Measurements from ENCODE around the gene EID2B. TPM values are rescaled to one million over a fixed set of nuclear protein-coding genes. Genes with fewer than 3 reads are reported as not detected.

The EID2B gene
- total RNA-seq, 1 experiment from 2014 or later: 2.2 TPM

DNA sequence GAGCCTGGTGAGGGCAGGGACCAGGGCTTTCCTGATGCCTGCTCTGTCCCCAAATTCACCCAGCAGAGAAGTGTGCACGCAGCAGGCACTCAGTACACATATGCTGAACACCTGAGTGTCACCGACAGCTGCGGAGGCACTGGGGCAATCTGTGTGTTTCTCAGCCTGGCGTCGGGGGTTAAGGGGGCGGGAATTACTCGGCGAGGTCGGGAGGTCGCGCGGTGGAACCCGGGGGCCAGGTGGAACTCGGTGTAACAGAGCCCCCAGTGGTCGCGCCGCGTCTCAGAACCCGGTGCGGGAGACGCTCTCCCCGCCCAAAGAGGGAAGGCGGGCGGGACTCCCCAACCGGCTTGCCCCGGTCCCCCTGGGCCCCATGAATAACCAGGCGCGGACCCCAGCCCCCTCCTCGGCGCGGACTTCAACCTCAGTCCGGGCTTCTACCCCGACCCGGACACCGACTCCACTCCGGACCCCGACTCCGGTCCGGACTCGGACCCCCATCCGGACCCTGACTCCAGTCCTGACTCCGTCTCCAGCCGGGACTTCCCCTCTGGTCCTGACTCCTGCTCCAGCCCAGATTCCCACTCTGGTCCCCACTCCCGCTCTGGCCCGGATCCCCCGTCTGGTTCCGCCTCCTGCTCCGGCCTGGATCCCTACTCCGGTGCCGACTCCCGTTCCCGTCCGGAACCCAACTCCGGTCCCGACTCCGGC, 17.7 kb downstream of the EID2B start, which contains the start of gene SELENOV:
SELENOV (plus strand) TSS at position 300 of the 711 bp plus-strand sequence; CDS start at position 374, 74 bp downstream.
- peak within 1 kb of the TSS; percentile 88 to 90 for H3K4me3 Mint-ChIP-seq
- H3K9me3 Mint-ChIP-seq: no peaks in the 10 kb centered on the region; a peak in 1 of 5 replicates
- peak; percentile 83 for DNase-seq
- H3K27me3 Mint-ChIP-seq (ENCODE audit: low read depth): peaks cover 51% of the 10 kb centered on the region
- Histone ChIP-seq H4K5ac (ENCODE audit: insufficient read length, low read depth, low read length) (no peak within 1 kb of the TSS), H3K79me2 (ENCODE audit: insufficient read depth, low read length) (no peaks in the 10 kb centered on the region; the same call in 1 of the 2 replicates), H3K18ac (ENCODE audit: insufficient read length, low read depth, low read length) (peak within 1 kb of the TSS; percentile 37), H4K20me1 (ENCODE audit: control insufficient read depth, insufficient read depth, insufficient read length) (no peaks in the 10 kb centered on the region), H2BK120ac (ENCODE audit: low read depth, low read length, poor library complexity, severe bottlenecking) (no peak within 1 kb of the TSS), H3K27ac (ENCODE audit: insufficient read length, low read depth, low read length) (no peak within 1 kb of the TSS), H4K91ac (ENCODE audit: insufficient read length, low read depth, low read length) (no peak within 1 kb of the TSS), H2BK5ac (ENCODE audit: insufficient read length, low read length) (no peak within 1 kb of the TSS), H3K27me3 (ENCODE audit: insufficient read depth, low read length) (no peaks in the 10 kb centered on the region), H2AK5ac (ENCODE audit: insufficient read length, low read length) (no peak within 1 kb of the TSS), H3T11ph (ENCODE audit: low read length) (no peak within 1 kb of the TSS), H2AFZ (ENCODE audit: low read length) (no peak within 1 kb of the TSS), H3K4ac (ENCODE audit: low read depth, low read length) (no peak within 1 kb of the TSS), H2BK20ac (ENCODE audit: low read depth, low read length, poor library complexity, severe bottlenecking) (no peak within 1 kb of the TSS), H3K23me2 (ENCODE audit: insufficient read length, low read depth, low read length, poor library complexity, severe bottlenecking) (peaks cover 10% of the 10 kb centered on the region), H2BK15ac (ENCODE audit: low read depth, low read length) (no peak within 1 kb of the TSS), H3K79me1 (ENCODE audit: insufficient read depth, low read depth, low read length, poor library complexity, severe bottlenecking) (peaks cover 4% of the 10 kb centered on the region), H3K23ac (ENCODE audit: insufficient read length, low read depth, low read length) (no peak within 1 kb of the TSS), H4K8ac (replicated peaks; ENCODE audit: insufficient read length, low read depth, low read length) (no peak within 1 kb of the TSS), H3K9ac (ENCODE audit: extremely low read depth, insufficient read length, low read length) (peak within 1 kb of the TSS; percentile 69), H2BK12ac (ENCODE audit: insufficient read length, low read depth, low read length) (no peak within 1 kb of the TSS), H3K4me2 (ENCODE audit: insufficient read depth, insufficient read length, low read length) (peak within 1 kb of the TSS; percentile 33), H3K4me1 (ENCODE audit: insufficient read depth, low read length) (peaks cover 3% of the 10 kb centered on the region; the same call in 1 of the 2 replicates), H3K56ac (ENCODE audit: insufficient read length, low read depth, low read length) (no peak within 1 kb of the TSS), H3K14ac (ENCODE audit: insufficient read depth, low read length) (peak within 1 kb of the TSS; percentile 47), H3K9me3 (ENCODE audit: control insufficient read depth, low read depth, low read length) (no peaks in the 10 kb centered on the region)
- TF ChIP-seq, protein P1, sequence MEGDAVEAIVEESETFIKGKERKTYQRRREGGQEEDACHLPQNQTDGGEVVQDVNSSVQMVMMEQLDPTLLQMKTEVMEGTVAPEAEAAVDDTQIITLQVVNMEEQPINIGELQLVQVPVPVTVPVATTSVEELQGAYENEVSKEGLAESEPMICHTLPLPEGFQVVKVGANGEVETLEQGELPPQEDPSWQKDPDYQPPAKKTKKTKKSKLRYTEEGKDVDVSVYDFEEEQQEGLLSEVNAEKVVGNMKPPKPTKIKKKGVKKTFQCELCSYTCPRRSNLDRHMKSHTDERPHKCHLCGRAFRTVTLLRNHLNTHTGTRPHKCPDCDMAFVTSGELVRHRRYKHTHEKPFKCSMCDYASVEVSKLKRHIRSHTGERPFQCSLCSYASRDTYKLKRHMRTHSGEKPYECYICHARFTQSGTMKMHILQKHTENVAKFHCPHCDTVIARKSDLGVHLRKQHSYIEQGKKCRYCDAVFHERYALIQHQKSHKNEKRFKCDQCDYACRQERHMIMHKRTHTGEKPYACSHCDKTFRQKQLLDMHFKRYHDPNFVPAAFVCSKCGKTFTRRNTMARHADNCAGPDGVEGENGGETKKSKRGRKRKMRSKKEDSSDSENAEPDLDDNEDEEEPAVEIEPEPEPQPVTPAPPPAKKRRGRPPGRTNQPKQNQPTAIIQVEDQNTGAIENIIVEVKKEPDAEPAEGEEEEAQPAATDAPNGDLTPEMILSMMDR (conservative IDR thresholded peaks at IDR 0.05): peak; percentile 55
- WGBS (ENCODE audit: extremely low coverage, insufficient read length, low lambda C conversion rate): no CpG with 5 or more reads among the region's 56 CpGs
- peaks cover 7 to 10% (median 10%) of the 10 kb centered on the region in 3 experiments; a peak in 6 of 7 replicates for H3K36me3 Mint-ChIP-seq (ENCODE audit: insufficient read depth in 1 of 3, low read depth in 3 of 3)
- peaks cover 25 to 27% of the 10 kb centered on the region in 2 experiments for H3K4me1 Mint-ChIP-seq
- H3K27ac Mint-ChIP-seq: peak within 1 kb of the TSS in 1 of 3 experiments; percentile 79; a peak in 1 of 7 replicates
